Neural crest cell (in vitro differentiated cells): ENCODE results near the gene S100A8. TPM values are rescaled to one million over a fixed set of nuclear protein-coding genes. Genes with fewer than 3 reads are reported as not detected.

Experiments used
- DNase-seq: peaks from one replicate; pipeline ENCODE4 v3.0.0; 2021; ENCODE audit warnings: low read depth, mixed read lengths, low spot score
- H3K27ac Mint-ChIP-seq: one replicate; pipeline ENCODE4 v1.8.0; 2021; ENCODE audit warnings: mild to moderate bottlenecking, mixed read lengths; ENCODE audit not compliant: unreplicated experiment
- H3K27me3 Mint-ChIP-seq: 2 replicates; pipeline ENCODE4 v1.8.0; 2021; ENCODE audit warnings: low read depth, mild to moderate bottlenecking, mixed read lengths
- H3K36me3 Mint-ChIP-seq: 2 replicates; pipeline ENCODE4 v1.8.0; 2021; ENCODE audit warnings: low read depth, mild to moderate bottlenecking, mixed read lengths
- H3K4me1 Mint-ChIP-seq: 2 replicates; pipeline ENCODE4 v1.8.0; 2021; ENCODE audit warnings: mixed read lengths
- H3K4me3 Mint-ChIP-seq: one replicate; pipeline ENCODE4 v1.8.0; 2021; ENCODE audit warnings: mild to moderate bottlenecking, mixed read lengths
- H3K9me3 Mint-ChIP-seq: 2 replicates; pipeline ENCODE4 v1.8.0; 2021; ENCODE audit warnings: mixed read lengths
- CTCF ChIP-seq: fragments of 200-600 bp; sonication (generic); conservative IDR thresholded peaks from 2 replicates; pipeline ENCODE4 v1.5.0; 2021; ENCODE audit warnings: antibody characterized with exemption, mild to moderate bottlenecking
- total RNA-seq: library from RNA; stranded (reverse); gene quantifications from 2 replicates; pipeline ENCODE4 v1.2.1, GENCODE V29; 2021

S100A8 gene
- total RNA-seq, 1 donor from 2014 or later = not detected

GRCh38 chr1:153430166-153430553, 39.3 kb upstream of the S100A8 start:
- H3K4me1 Mint-ChIP-seq = no peaks in the 10 kb centered on the region
- no peak for DNase-seq

GRCh38 chr1:153429266-153430165, 38.6 kb upstream of the S100A8 start:
- no peak for DNase-seq
- H3K9me3 Mint-ChIP-seq = no peaks in the 10 kb centered on the region

More at GRCh38 chr1:153430166-153430553, 39.3 kb upstream of the S100A8 start:
- H3K27me3 Mint-ChIP-seq = peaks cover 61% of the 10 kb centered on the region
- no peak for TF ChIP-seq CTCF
- H3K36me3 Mint-ChIP-seq = no peaks in the 10 kb centered on the region
- H3K4me3 Mint-ChIP-seq = no peak overlapping the region
- no peaks in the 10 kb centered on the region for H3K9me3 Mint-ChIP-seq
- no peak overlapping the region for H3K27ac Mint-ChIP-seq

GRCh38 chr1:153428791-153429190, 37.9 kb upstream of the S100A8 start:
- Mint-ChIP-seq H3K4me1 (no peaks in the 10 kb centered on the region), H3K27me3 (peaks cover 62% of the 10 kb centered on the region), H3K27ac (no peak overlapping the region), H3K9me3 (no peaks in the 10 kb centered on the region), H3K36me3 (no peaks in the 10 kb centered on the region), H3K4me3 (no peak overlapping the region)
- no peak for TF ChIP-seq CTCF
- DNase-seq = no peak

More at GRCh38 chr1:153429266-153430165, 38.6 kb upstream of the S100A8 start:
- TF ChIP-seq CTCF = no peak
- Mint-ChIP-seq H3K4me3 (no peak overlapping the region), H3K36me3 (no peaks in the 10 kb centered on the region), H3K27ac (no peak overlapping the region), H3K27me3 (peaks cover 64% of the 10 kb centered on the region), H3K4me1 (no peaks in the 10 kb centered on the region)

- Mint-ChIP-seq H3K4me1 (no peaks in the 10 kb centered on the region), H3K4me3 (no peak overlapping the region), H3K36me3 (no peaks in the 10 kb centered on the region), H3K9me3 (no peaks in the 10 kb centered on the region), H3K27ac (no peak overlapping the region), H3K27me3 (peaks cover 60% of the 10 kb centered on the region)
- TF ChIP-seq CTCF = no peak
- DNase-seq = no peak
Measured at GRCh38 chr1:153428073-153428638, 37.3 kb upstream of the S100A8 start.

- Mint-ChIP-seq H3K4me3 (no peak overlapping the region), H3K27ac (no peak overlapping the region), H3K27me3 (peaks cover 58% of the 10 kb centered on the region), H3K4me1 (no peaks in the 10 kb centered on the region), H3K9me3 (no peaks in the 10 kb centered on the region), H3K36me3 (no peaks in the 10 kb centered on the region)
- TF ChIP-seq CTCF = no peak
- DNase-seq = no peak
Measured at GRCh38 chr1:153426809-153427208, 35.9 kb upstream of the S100A8 start.
